HepG2 (cell line): Measurements from ENCODE around the gene PALM. TPM values are rescaled to one million over a fixed set of nuclear protein-coding genes. Genes with fewer than 3 reads are reported as not detected.

ENCODE experiments used
- ELF4 ChIP-seq: sonication (generic); formaldehyde crosslinking; IDR thresholded peaks from 2 replicates; pipeline ENCODE4 v1.5.0; 2020; ENCODE audit warnings: missing genetic modification reagents, mild to moderate bottlenecking, moderate library complexity, borderline replicate concordance
- HDAC1 ChIP-seq: sonication (generic); formaldehyde crosslinking; IDR thresholded peaks from 2 replicates; pipeline ENCODE4 v1.5.1; 2020; ENCODE audit warnings: mild to moderate bottlenecking, missing genetic modification reagents
- IRX3 ChIP-seq: sonication (generic); formaldehyde crosslinking; IDR thresholded peaks from 2 replicates; pipeline ENCODE4 v1.8.1; 2023; ENCODE audit warnings: mild to moderate bottlenecking, low read depth, missing genetic modification reagents, borderline replicate concordance
- JARID2 ChIP-seq: sonication (generic); formaldehyde crosslinking; IDR thresholded peaks from 2 replicates; pipeline ENCODE4 v1.8.1; 2023; ENCODE audit warnings: missing genetic modification reagents, inconsistent platforms; ENCODE audit not compliant: insufficient replicate concordance
- MXI1 ChIP-seq: IDR thresholded peaks from 3 replicates; pipeline ENCODE4 v1.6.1; 2012; ENCODE audit warnings: low read depth, low read length, inconsistent platforms, borderline replicate concordance
- MYC ChIP-seq: sonication (generic); formaldehyde crosslinking; IDR thresholded peaks from 2 replicates; pipeline ENCODE4 v1.9.0; 2021; ENCODE audit warnings: missing genetic modification reagents, borderline replicate concordance
- POLR2G ChIP-seq: fragments of 200-400 bp; formaldehyde crosslinking; IDR thresholded peaks from 2 replicates; pipeline ENCODE4 v1.6.1; 2018; ENCODE audit warnings: mild to moderate bottlenecking, low read depth, low read length, moderate library complexity
- REPIN1 ChIP-seq: sonication (generic); formaldehyde crosslinking; IDR thresholded peaks from 2 replicates; pipeline ENCODE4 v1.8.0; 2022; ENCODE audit warnings: missing genetic modification reagents, low read depth, mild to moderate bottlenecking, borderline replicate concordance
- RORA ChIP-seq: sonication (generic); formaldehyde crosslinking; IDR thresholded peaks from 2 replicates; pipeline ENCODE4 v1.5.0; 2020; ENCODE audit warnings: mild to moderate bottlenecking, missing genetic modification reagents, moderate library complexity
- ZNF510 ChIP-seq: sonication (generic); formaldehyde crosslinking; IDR thresholded peaks from 2 replicates; pipeline ENCODE4 v1.4.0; 2020; ENCODE audit warnings: low read depth, mild to moderate bottlenecking, missing genetic modification reagents
- ZNF773 ChIP-seq: sonication (generic); formaldehyde crosslinking; IDR thresholded peaks from 2 replicates; pipeline ENCODE4 v1.4.0; 2020; ENCODE audit warnings: missing genetic modification reagents, borderline replicate concordance
- polyA plus RNA-seq, 8 experiments: library from polyadenylated mRNA; depleted of rRNA in 3 of 8; stranded (reverse) in 7 of 8; unstranded in 1 of 8; fragments of >200 nt; fragmentation: Illumina TruSeq in 4 of 8; extraction: Trizol in 4 of 8; gene quantifications; 2 replicates each; pipeline versions ENCODE4 v1.2.1 to v1.2.3, GENCODE V29; 2011 to 2016; ENCODE audit warnings: low read depth in 4 of 8, missing spikeins in 1 of 8, mixed read lengths in 1 of 8; ENCODE audit not compliant: insufficient read depth in 1 of 8
- total RNA-seq, 5 experiments: library from RNA; depleted of rRNA; stranded (reverse); fragments of >200 nt; fragmentation: Illumina TruSeq; extraction: Trizol; gene quantifications; 2 replicates each; pipeline ENCODE4 v1.2.3, GENCODE V29; 2016; ENCODE audit warnings: low read depth in 1 of 5
- TF ChIP-seq, protein P1 (sequence below): sonication (generic); formaldehyde crosslinking; IDR thresholded peaks from 2 replicates; pipeline ENCODE4 v1.4.0; 2020; ENCODE audit warnings: missing genetic modification reagents, mild to moderate bottlenecking, borderline replicate concordance
- TF ChIP-seq, protein P2 (sequence below): sonication (generic); formaldehyde crosslinking; IDR thresholded peaks from 2 replicates; pipeline ENCODE4 v1.4.0; 2020; ENCODE audit warnings: mild to moderate bottlenecking, low read depth, missing genetic modification reagents
- TF ChIP-seq, protein P3 (sequence below): IDR thresholded peaks from 2 replicates; pipeline ENCODE4 v1.6.1; 2016; ENCODE audit warnings: missing compliant biosample characterization, missing genetic modification reagents, borderline replicate concordance
- TF ChIP-seq, protein P4 (sequence below): sonication (generic); formaldehyde crosslinking; IDR thresholded peaks from 2 replicates; pipeline ENCODE4 v1.5.0; 2020; ENCODE audit warnings: missing genetic modification reagents, mild to moderate bottlenecking, borderline replicate concordance
- TF ChIP-seq, protein P5 (sequence below), 2 experiments: sonication (generic) in 1 of 2; formaldehyde crosslinking in 1 of 2; IDR thresholded peaks; 2 replicates each; pipeline versions ENCODE4 v1.4.0 to v1.6.1; 2016 to 2020; ENCODE audit warnings: borderline replicate concordance in 1 of 2, low read depth in 1 of 2, mild to moderate bottlenecking in 1 of 2, missing genetic modification reagents in 1 of 2

Gene PALM
- total and polyA plus RNA-seq, 2 of the 13 experiments (the other 11 are each of a cell fraction or from before 2014, with no cell fraction given): 4.0 to 9.7 TPM

DNA sequence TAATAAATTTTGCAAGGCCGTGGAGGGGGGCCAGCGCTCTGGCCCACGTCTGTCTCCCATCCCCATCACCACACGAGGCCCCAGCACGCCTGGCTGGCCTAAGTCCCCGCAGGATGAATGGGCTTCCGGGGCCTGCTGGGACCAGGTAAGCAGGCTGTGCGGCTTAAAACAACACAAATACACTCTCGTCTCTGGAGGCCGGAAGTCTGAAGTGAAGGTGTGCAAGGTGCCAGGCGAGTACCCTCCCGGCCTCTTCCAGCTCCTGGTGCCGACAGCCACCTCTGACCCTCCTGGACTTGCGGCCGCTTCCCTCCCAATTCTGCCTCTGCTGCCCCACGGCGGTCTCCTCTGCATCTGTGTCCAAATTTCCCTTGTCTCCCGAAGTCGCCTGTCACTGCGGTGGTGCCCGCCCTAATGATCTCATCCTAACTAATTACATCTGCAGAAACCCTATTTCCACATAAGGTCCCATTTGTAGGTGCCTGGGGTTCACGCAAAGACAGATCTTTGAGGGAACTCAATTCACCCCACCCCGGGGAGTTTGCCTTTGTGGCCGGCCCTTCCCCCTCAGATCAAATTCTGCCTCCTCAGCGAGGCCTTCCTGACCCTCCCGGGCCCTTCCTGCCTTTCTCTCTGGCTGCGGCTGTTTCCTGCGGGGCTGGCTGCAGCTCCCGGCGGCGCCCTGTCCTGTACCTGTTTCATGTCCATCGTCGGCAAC, 80.4 kb downstream of the PALM start (continued):
- peak; percentile 37; the same call in 1 of the 2 replicates for TF ChIP-seq ZNF773
- TF ChIP-seq, protein P1, sequence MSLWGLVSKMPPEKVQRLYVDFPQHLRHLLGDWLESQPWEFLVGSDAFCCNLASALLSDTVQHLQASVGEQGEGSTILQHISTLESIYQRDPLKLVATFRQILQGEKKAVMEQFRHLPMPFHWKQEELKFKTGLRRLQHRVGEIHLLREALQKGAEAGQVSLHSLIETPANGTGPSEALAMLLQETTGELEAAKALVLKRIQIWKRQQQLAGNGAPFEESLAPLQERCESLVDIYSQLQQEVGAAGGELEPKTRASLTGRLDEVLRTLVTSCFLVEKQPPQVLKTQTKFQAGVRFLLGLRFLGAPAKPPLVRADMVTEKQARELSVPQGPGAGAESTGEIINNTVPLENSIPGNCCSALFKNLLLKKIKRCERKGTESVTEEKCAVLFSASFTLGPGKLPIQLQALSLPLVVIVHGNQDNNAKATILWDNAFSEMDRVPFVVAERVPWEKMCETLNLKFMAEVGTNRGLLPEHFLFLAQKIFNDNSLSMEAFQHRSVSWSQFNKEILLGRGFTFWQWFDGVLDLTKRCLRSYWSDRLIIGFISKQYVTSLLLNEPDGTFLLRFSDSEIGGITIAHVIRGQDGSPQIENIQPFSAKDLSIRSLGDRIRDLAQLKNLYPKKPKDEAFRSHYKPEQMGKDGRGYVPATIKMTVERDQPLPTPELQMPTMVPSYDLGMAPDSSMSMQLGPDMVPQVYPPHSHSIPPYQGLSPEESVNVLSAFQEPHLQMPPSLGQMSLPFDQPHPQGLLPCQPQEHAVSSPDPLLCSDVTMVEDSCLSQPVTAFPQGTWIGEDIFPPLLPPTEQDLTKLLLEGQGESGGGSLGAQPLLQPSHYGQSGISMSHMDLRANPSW: peak; percentile 21; the same call in 1 of the 2 replicates
- TF ChIP-seq HDAC1 (CRISPR knock-in tag): peak; percentile 45; the same call in 1 of the 2 replicates
- TF ChIP-seq IRX3 (CRISPR knock-in tag): no peak
- no peak for TF ChIP-seq ELF4 (CRISPR knock-in tag)
- 0 out of 3 replicates have a peak, but pooled peaks have one; percentile 0 for TF ChIP-seq MXI1
- TF ChIP-seq, protein P2, sequence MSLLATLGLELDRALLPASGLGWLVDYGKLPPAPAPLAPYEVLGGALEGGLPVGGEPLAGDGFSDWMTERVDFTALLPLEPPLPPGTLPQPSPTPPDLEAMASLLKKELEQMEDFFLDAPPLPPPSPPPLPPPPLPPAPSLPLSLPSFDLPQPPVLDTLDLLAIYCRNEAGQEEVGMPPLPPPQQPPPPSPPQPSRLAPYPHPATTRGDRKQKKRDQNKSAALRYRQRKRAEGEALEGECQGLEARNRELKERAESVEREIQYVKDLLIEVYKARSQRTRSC (CRISPR knock-in tag): no peak
- no peak for TF ChIP-seq RORA (CRISPR knock-in tag)
- TF ChIP-seq, protein P3, sequence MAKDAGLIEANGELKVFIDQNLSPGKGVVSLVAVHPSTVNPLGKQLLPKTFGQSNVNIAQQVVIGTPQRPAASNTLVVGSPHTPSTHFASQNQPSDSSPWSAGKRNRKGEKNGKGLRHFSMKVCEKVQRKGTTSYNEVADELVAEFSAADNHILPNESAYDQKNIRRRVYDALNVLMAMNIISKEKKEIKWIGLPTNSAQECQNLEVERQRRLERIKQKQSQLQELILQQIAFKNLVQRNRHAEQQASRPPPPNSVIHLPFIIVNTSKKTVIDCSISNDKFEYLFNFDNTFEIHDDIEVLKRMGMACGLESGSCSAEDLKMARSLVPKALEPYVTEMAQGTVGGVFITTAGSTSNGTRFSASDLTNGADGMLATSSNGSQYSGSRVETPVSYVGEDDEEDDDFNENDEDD (CRISPR knock-in tag): peak; percentile 41; the same call in 1 of the 2 replicates
- no peak for TF ChIP-seq JARID2 (CRISPR knock-in tag)
- TF ChIP-seq, protein P4, sequence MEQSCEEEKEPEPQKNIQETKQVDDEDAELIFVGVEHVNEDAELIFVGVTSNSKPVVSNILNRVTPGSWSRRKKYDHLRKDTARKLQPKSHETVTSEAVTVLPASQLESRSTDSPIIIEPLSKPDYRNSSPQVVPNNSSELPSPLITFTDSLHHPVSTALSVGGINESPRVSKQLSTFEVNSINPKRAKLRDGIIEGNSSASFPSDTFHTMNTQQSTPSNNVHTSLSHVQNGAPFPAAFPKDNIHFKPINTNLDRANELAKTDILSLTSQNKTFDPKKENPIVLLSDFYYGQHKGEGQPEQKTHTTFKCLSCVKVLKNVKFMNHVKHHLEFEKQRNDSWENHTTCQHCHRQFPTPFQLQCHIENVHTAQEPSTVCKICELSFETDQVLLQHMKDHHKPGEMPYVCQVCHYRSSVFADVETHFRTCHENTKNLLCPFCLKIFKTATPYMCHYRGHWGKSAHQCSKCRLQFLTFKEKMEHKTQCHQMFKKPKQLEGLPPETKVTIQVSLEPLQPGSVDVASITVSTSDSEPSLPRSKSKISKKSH (CRISPR knock-in tag): no peak
- TF ChIP-seq MYC (CRISPR knock-in tag): peak; percentile 49
- peak; percentile 23; the same call in 1 of the 2 replicates for TF ChIP-seq ZNF510 (CRISPR knock-in tag)
- no peak for TF ChIP-seq REPIN1 (CRISPR knock-in tag)
- TF ChIP-seq POLR2G: peak; percentile 62
- TF ChIP-seq, protein P5, sequence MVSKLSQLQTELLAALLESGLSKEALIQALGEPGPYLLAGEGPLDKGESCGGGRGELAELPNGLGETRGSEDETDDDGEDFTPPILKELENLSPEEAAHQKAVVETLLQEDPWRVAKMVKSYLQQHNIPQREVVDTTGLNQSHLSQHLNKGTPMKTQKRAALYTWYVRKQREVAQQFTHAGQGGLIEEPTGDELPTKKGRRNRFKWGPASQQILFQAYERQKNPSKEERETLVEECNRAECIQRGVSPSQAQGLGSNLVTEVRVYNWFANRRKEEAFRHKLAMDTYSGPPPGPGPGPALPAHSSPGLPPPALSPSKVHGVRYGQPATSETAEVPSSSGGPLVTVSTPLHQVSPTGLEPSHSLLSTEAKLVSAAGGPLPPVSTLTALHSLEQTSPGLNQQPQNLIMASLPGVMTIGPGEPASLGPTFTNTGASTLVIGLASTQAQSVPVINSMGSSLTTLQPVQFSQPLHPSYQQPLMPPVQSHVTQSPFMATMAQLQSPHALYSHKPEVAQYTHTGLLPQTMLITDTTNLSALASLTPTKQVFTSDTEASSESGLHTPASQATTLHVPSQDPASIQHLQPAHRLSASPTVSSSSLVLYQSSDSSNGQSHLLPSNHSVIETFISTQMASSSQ (IDR thresholded peaks at IDR 0.05; ENCODE audit: low read depth): no peak
- TF ChIP-seq, protein P5 (CRISPR knock-in tag; IDR thresholded peaks at IDR 0.05; ENCODE audit: borderline replicate concordance): 0 out of 2 replicates have a peak, but pooled peaks have one; percentile 9
